ENCODE measurements around the gene SERPINA6. TPM values are rescaled to one million over a fixed set of nuclear protein-coding genes. Genes with fewer than 3 reads are reported as not detected.

Gene SERPINA6
- total and polyA plus RNA-seq, 4 donors = 0.18 to 0.77 (median 0.35) TPM

- WGBS, 2 donors = 57 to 65% methylated on average over 2 of the region's 2 CpGs
These were observed 7.7 kb upstream of the SERPINA6 start for GRCh38 chr14:94330857-94331256.

GRCh38 chr14:94330432-94330831 lies 7.3 kb upstream of the SERPINA6 start:
- H3K27ac ChIP-seq (ENCODE audit: low read depth in 1 of 2, low read length in 1 of 2) = no peak overlapping the region
- no peak for ATAC-seq (ENCODE audit: insufficient read depth, low FRiP score)

More at GRCh38 chr14:94330857-94331256, 7.7 kb upstream of the SERPINA6 start:
- DNase-seq (no peak), ATAC-seq (ENCODE audit: insufficient read depth, low FRiP score) (no peak)
- Histone ChIP-seq H3K4me1 (ENCODE audit: control insufficient read depth in 5 of 5, insufficient read depth in 5 of 5, low read length in 5 of 5) (no peaks in the 10 kb centered on the region), H3K27ac (ENCODE audit: low read depth in 1 of 2, low read length in 1 of 2) (no peak overlapping the region), H3K4me3 (no peak overlapping the region), H3K27me3 (ENCODE audit: control insufficient read depth in 3 of 3, insufficient read depth in 3 of 3, low read length in 2 of 3) (no peaks in the 10 kb centered on the region), H3K9me3 (ENCODE audit: control insufficient read depth in 4 of 4, insufficient read depth in 3 of 4, low read length in 3 of 4) (peaks cover 0 to 2% (median under 1%) of the 10 kb centered on the region in 4 donors), H3K36me3 (ENCODE audit: control insufficient read depth in 4 of 4, insufficient read depth in 4 of 4, low read length in 4 of 4) (no peaks in the 10 kb centered on the region), H3K9ac (ENCODE audit: insufficient read depth in 1 of 2, low read length in 2 of 2) (no peak overlapping the region)
- TF ChIP-seq CTCF (IDR thresholded peaks at IDR 0.05; ENCODE audit: control extremely low read depth, extremely low read depth) = no peak

GRCh38 chr14:94329857-94330256 lies 6.7 kb upstream of the SERPINA6 start:
- DNase-seq (no peak), ATAC-seq (ENCODE audit: insufficient read depth, low FRiP score) (no peak)
- peaks cover 0 to 2% (median under 1%) of the 10 kb centered on the region in 4 donors for H3K9me3 ChIP-seq (ENCODE audit: control insufficient read depth in 4 of 4, insufficient read depth in 3 of 4, low read length in 3 of 4)
- no peak overlapping the region for H3K9ac ChIP-seq (ENCODE audit: insufficient read depth in 1 of 2, low read length in 2 of 2)
- H3K27me3 ChIP-seq (ENCODE audit: control insufficient read depth in 3 of 3, insufficient read depth in 3 of 3, low read length in 2 of 3) = no peaks in the 10 kb centered on the region
- no peak overlapping the region for H3K27ac ChIP-seq (ENCODE audit: low read depth in 1 of 2, low read length in 1 of 2)
- no peaks in the 10 kb centered on the region for H3K4me1 ChIP-seq (ENCODE audit: control insufficient read depth in 5 of 5, insufficient read depth in 5 of 5, low read length in 5 of 5)
- H3K4me3 ChIP-seq = no peak overlapping the region
- TF ChIP-seq CTCF (IDR thresholded peaks at IDR 0.05; ENCODE audit: control extremely low read depth, extremely low read depth) = no peak
- 91% methylated on average over 4 of the region's 4 CpGs for WGBS, 2 donors
- no peaks in the 10 kb centered on the region for H3K36me3 ChIP-seq (ENCODE audit: control insufficient read depth in 4 of 4, insufficient read depth in 4 of 4, low read length in 4 of 4)

More at GRCh38 chr14:94330432-94330831, 7.3 kb upstream of the SERPINA6 start:
- 80 to 89% methylated on average over 3 of the region's 3 CpGs for WGBS, 2 donors
- peaks cover 0 to 2% (median under 1%) of the 10 kb centered on the region in 4 donors for H3K9me3 ChIP-seq (ENCODE audit: control insufficient read depth in 4 of 4, insufficient read depth in 3 of 4, low read length in 3 of 4)
- no peak for TF ChIP-seq CTCF (IDR thresholded peaks at IDR 0.05; ENCODE audit: control extremely low read depth, extremely low read depth)
- H3K27me3 ChIP-seq (ENCODE audit: control insufficient read depth in 3 of 3, insufficient read depth in 3 of 3, low read length in 2 of 3) = no peaks in the 10 kb centered on the region
- H3K9ac ChIP-seq (ENCODE audit: insufficient read depth in 1 of 2, low read length in 2 of 2) = no peak overlapping the region
- no peaks in the 10 kb centered on the region for H3K36me3 ChIP-seq (ENCODE audit: control insufficient read depth in 4 of 4, insufficient read depth in 4 of 4, low read length in 4 of 4)
- H3K4me1 ChIP-seq (ENCODE audit: control insufficient read depth in 5 of 5, insufficient read depth in 5 of 5, low read length in 5 of 5) = no peaks in the 10 kb centered on the region
- H3K4me3 ChIP-seq = no peak overlapping the region
- no peak for DNase-seq

- 86 to 96% methylated on average over 2 of the region's 2 CpGs for WGBS, 2 donors
- H3K9me3 ChIP-seq (ENCODE audit: control insufficient read depth in 4 of 4, insufficient read depth in 3 of 4, low read length in 3 of 4) = peaks cover 0 to 2% (median under 1%) of the 10 kb centered on the region in 4 donors
- H3K27me3 ChIP-seq (ENCODE audit: control insufficient read depth in 3 of 3, insufficient read depth in 3 of 3, low read length in 2 of 3) = no peaks in the 10 kb centered on the region
- H3K4me3 ChIP-seq = no peak overlapping the region
- H3K9ac ChIP-seq (ENCODE audit: insufficient read depth in 1 of 2, low read length in 2 of 2) = no peak overlapping the region
- DNase-seq (no peak), ATAC-seq (ENCODE audit: insufficient read depth, low FRiP score) (no peak)
- no peak for TF ChIP-seq CTCF (IDR thresholded peaks at IDR 0.05; ENCODE audit: control extremely low read depth, extremely low read depth)
- no peaks in the 10 kb centered on the region for H3K36me3 ChIP-seq (ENCODE audit: control insufficient read depth in 4 of 4, insufficient read depth in 4 of 4, low read length in 4 of 4)
- no peaks in the 10 kb centered on the region for H3K4me1 ChIP-seq (ENCODE audit: control insufficient read depth in 5 of 5, insufficient read depth in 5 of 5, low read length in 5 of 5)
- H3K27ac ChIP-seq (ENCODE audit: low read depth in 1 of 2, low read length in 1 of 2) = no peak overlapping the region
These were observed 5.1 kb upstream of the SERPINA6 start for GRCh38 chr14:94328196-94328595.

Data from lung (tissue), 12 donors.